ENCODE data around the gene CD6. TPM values are rescaled to one million over a fixed set of nuclear protein-coding genes. Genes with fewer than 3 reads are reported as not detected.
A peak's percentile ranks its signal among the peaks of the same experiment; 100 is the strongest.

The CD6 gene
- total and polyA plus RNA-seq, 4 donors = 0.61 to 8.4 (median 3.3) TPM

- H3K36me3 ChIP-seq (ENCODE audit: control insufficient read depth, insufficient read depth, low read length) = no peaks in the 10 kb centered on the region
- no peaks in the 10 kb centered on the region for H3K9me3 ChIP-seq (ENCODE audit: control insufficient read depth, insufficient read depth, low read length)
- no peak overlapping the region for H3K4me3 ChIP-seq (ENCODE audit: low read depth, low read length)
- H3K27ac ChIP-seq (ENCODE audit: low read depth, low read length) = no peak overlapping the region
- WGBS (ENCODE audit: insufficient coverage) = 79% methylated on average over 11 of the region's 11 CpGs
- H3K4me1 ChIP-seq (ENCODE audit: control insufficient read depth, insufficient read depth, low read length) = peaks cover 22% of the 10 kb centered on the region
- no peak for DNase-seq (ENCODE audit: low read depth in 4 of 6, low spot score in 6 of 6)
- H3K27me3 ChIP-seq (ENCODE audit: control insufficient read depth, insufficient read depth, low read length) = peaks cover 4% of the 10 kb centered on the region
Measured at GRCh38 chr11:61000426-61000825, 28.9 kb downstream of the CD6 start.

- Histone ChIP-seq H3K36me3 (ENCODE audit: control insufficient read depth, insufficient read depth, low read length) (no peaks in the 10 kb centered on the region), H3K27ac (ENCODE audit: low read depth, low read length) (no peak overlapping the region), H3K9me3 (ENCODE audit: control insufficient read depth, insufficient read depth, low read length) (no peaks in the 10 kb centered on the region), H3K4me3 (ENCODE audit: low read depth, low read length) (no peak overlapping the region), H3K27me3 (ENCODE audit: control insufficient read depth, insufficient read depth, low read length) (peaks cover 10% of the 10 kb centered on the region), H3K4me1 (ENCODE audit: control insufficient read depth, insufficient read depth, low read length) (peaks cover 23% of the 10 kb centered on the region)
- DNase-seq (ENCODE audit: low read depth in 4 of 6, low spot score in 6 of 6) = peak in 2 of 6 donors; percentile 54 to 87
- 64% methylated on average over 3 of the region's 3 CpGs for WGBS (ENCODE audit: insufficient coverage)
Measured at GRCh38 chr11:61001931-61002330, 30.5 kb downstream of the CD6 start.

- no peak overlapping the region for H3K27ac ChIP-seq (ENCODE audit: low read depth, low read length)
Measured at GRCh38 chr11:61002598-61002997, 31.1 kb downstream of the CD6 start.

GRCh38 chr11:61004180-61004611 is 32.7 kb downstream of the CD6 start:
- Histone ChIP-seq H3K4me1 (ENCODE audit: control insufficient read depth, insufficient read depth, low read length) (peaks cover 44% of the 10 kb centered on the region), H3K9me3 (ENCODE audit: control insufficient read depth, insufficient read depth, low read length) (no peaks in the 10 kb centered on the region), H3K4me3 (ENCODE audit: low read depth, low read length) (no peak overlapping the region), H3K27ac (ENCODE audit: low read depth, low read length) (no peak overlapping the region), H3K36me3 (ENCODE audit: control insufficient read depth, insufficient read depth, low read length) (no peaks in the 10 kb centered on the region), H3K27me3 (ENCODE audit: control insufficient read depth, insufficient read depth, low read length) (peaks cover 30% of the 10 kb centered on the region)
- DNase-seq (ENCODE audit: low read depth in 4 of 6, low spot score in 6 of 6) = peak in 5 of 6 donors; percentile 28 to 94 (median 43)
- 15% methylated on average over 8 of the region's 10 CpGs for WGBS (ENCODE audit: insufficient coverage)

More at GRCh38 chr11:61002598-61002997, 31.1 kb downstream of the CD6 start:
- no peaks in the 10 kb centered on the region for H3K9me3 ChIP-seq (ENCODE audit: control insufficient read depth, insufficient read depth, low read length)
- 84% methylated on average over 6 of the region's 7 CpGs for WGBS (ENCODE audit: insufficient coverage)
- H3K27me3 ChIP-seq (ENCODE audit: control insufficient read depth, insufficient read depth, low read length) = peaks cover 15% of the 10 kb centered on the region
- peaks cover 29% of the 10 kb centered on the region for H3K4me1 ChIP-seq (ENCODE audit: control insufficient read depth, insufficient read depth, low read length)
- DNase-seq (ENCODE audit: low read depth in 4 of 6, low spot score in 6 of 6) = no peak
- H3K4me3 ChIP-seq (ENCODE audit: low read depth, low read length) = no peak overlapping the region
- H3K36me3 ChIP-seq (ENCODE audit: control insufficient read depth, insufficient read depth, low read length) = no peaks in the 10 kb centered on the region

GRCh38 chr11:61004761-61005181 is 33.3 kb downstream of the CD6 start:
- H3K4me3 ChIP-seq (ENCODE audit: low read depth, low read length) = no peak overlapping the region
- no peaks in the 10 kb centered on the region for H3K36me3 ChIP-seq (ENCODE audit: control insufficient read depth, insufficient read depth, low read length)
- H3K4me1 ChIP-seq (ENCODE audit: control insufficient read depth, insufficient read depth, low read length) = peaks cover 44% of the 10 kb centered on the region
- no peaks in the 10 kb centered on the region for H3K9me3 ChIP-seq (ENCODE audit: control insufficient read depth, insufficient read depth, low read length)
- WGBS (ENCODE audit: insufficient coverage) = 40% methylated on average over 5 of the region's 5 CpGs
- peak in 1 of 6 donors; percentile 40 for DNase-seq (ENCODE audit: low read depth in 4 of 6, low spot score in 6 of 6)
- no peak overlapping the region for H3K27ac ChIP-seq (ENCODE audit: low read depth, low read length)
- peaks cover 31% of the 10 kb centered on the region for H3K27me3 ChIP-seq (ENCODE audit: control insufficient read depth, insufficient read depth, low read length)

GRCh38 chr11:61007383-61007955 is 36.0 kb downstream of the CD6 start:
- H3K9me3 ChIP-seq (ENCODE audit: control insufficient read depth, insufficient read depth, low read length) = no peaks in the 10 kb centered on the region
- H3K27me3 ChIP-seq (ENCODE audit: control insufficient read depth, insufficient read depth, low read length) = peaks cover 28% of the 10 kb centered on the region
- H3K4me3 ChIP-seq (ENCODE audit: low read depth, low read length) = peak overlapping the region; percentile 24
- WGBS (ENCODE audit: insufficient coverage) = 3% methylated on average over 52 of the region's 52 CpGs
- no peaks in the 10 kb centered on the region for H3K36me3 ChIP-seq (ENCODE audit: control insufficient read depth, insufficient read depth, low read length)
- H3K4me1 ChIP-seq (ENCODE audit: control insufficient read depth, insufficient read depth, low read length) = peaks cover 45% of the 10 kb centered on the region
- peak in 1 of 6 donors; percentile 41 for DNase-seq (ENCODE audit: low read depth in 4 of 6, low spot score in 6 of 6)
- no peak overlapping the region for H3K27ac ChIP-seq (ENCODE audit: low read depth, low read length)

- WGBS (ENCODE audit: insufficient coverage) = 7% methylated on average over 46 of the region's 54 CpGs
- H3K4me3 ChIP-seq (ENCODE audit: low read depth, low read length) = peak overlapping the region; percentile 13
- no peaks in the 10 kb centered on the region for H3K9me3 ChIP-seq (ENCODE audit: control insufficient read depth, insufficient read depth, low read length)
- H3K36me3 ChIP-seq (ENCODE audit: control insufficient read depth, insufficient read depth, low read length) = no peaks in the 10 kb centered on the region
- H3K4me1 ChIP-seq (ENCODE audit: control insufficient read depth, insufficient read depth, low read length) = peaks cover 45% of the 10 kb centered on the region
- DNase-seq (ENCODE audit: low read depth in 4 of 6, low spot score in 6 of 6) = peak in 2 of 6 donors; percentile 28 to 75
- H3K27me3 ChIP-seq (ENCODE audit: control insufficient read depth, insufficient read depth, low read length) = peaks cover 28% of the 10 kb centered on the region
- no peak overlapping the region for H3K27ac ChIP-seq (ENCODE audit: low read depth, low read length)
Measured at GRCh38 chr11:61007956-61008896, 36.7 kb downstream of the CD6 start.

GRCh38 chr11:61008971-61009370 is 37.5 kb downstream of the CD6 start:
- Histone ChIP-seq H3K4me3 (ENCODE audit: low read depth, low read length) (no peak overlapping the region), H3K27me3 (ENCODE audit: control insufficient read depth, insufficient read depth, low read length) (peaks cover 28% of the 10 kb centered on the region), H3K4me1 (ENCODE audit: control insufficient read depth, insufficient read depth, low read length) (peaks cover 40% of the 10 kb centered on the region), H3K27ac (ENCODE audit: low read depth, low read length) (no peak overlapping the region), H3K9me3 (ENCODE audit: control insufficient read depth, insufficient read depth, low read length) (no peaks in the 10 kb centered on the region), H3K36me3 (ENCODE audit: control insufficient read depth, insufficient read depth, low read length) (no peaks in the 10 kb centered on the region)
- WGBS (ENCODE audit: insufficient coverage) = 90% methylated on average over 5 of the region's 5 CpGs
- DNase-seq (ENCODE audit: low read depth in 4 of 6, low spot score in 6 of 6) = no peak

GRCh38 chr11:61009392-61010275 is 38.2 kb downstream of the CD6 start:
- Histone ChIP-seq H3K4me3 (ENCODE audit: low read depth, low read length) (no peak overlapping the region), H3K9me3 (ENCODE audit: control insufficient read depth, insufficient read depth, low read length) (no peaks in the 10 kb centered on the region), H3K4me1 (ENCODE audit: control insufficient read depth, insufficient read depth, low read length) (peaks cover 33% of the 10 kb centered on the region), H3K27me3 (ENCODE audit: control insufficient read depth, insufficient read depth, low read length) (peaks cover 28% of the 10 kb centered on the region), H3K27ac (ENCODE audit: low read depth, low read length) (no peak overlapping the region), H3K36me3 (ENCODE audit: control insufficient read depth, insufficient read depth, low read length) (no peaks in the 10 kb centered on the region)
- 78% methylated on average over 12 of the region's 15 CpGs for WGBS (ENCODE audit: insufficient coverage)
- DNase-seq (ENCODE audit: low read depth in 4 of 6, low spot score in 6 of 6) = no peak
